HG03354 (cell line): ENCODE data around the gene NCCRP1.

Experiments used
- ATAC-seq: cut with Tn5 transposase; IDR thresholded peaks from one replicate; pipeline ENCODE4 v1.9.1; 2021; ENCODE audit warnings: mild to moderate bottlenecking; ENCODE audit not compliant: unreplicated experiment, poor library complexity, severe bottlenecking

NCCRP1 gene, protein sequence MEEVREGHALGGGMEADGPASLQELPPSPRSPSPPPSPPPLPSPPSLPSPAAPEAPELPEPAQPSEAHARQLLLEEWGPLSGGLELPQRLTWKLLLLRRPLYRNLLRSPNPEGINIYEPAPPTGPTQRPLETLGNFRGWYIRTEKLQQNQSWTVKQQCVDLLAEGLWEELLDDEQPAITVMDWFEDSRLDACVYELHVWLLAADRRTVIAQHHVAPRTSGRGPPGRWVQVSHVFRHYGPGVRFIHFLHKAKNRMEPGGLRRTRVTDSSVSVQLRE

DNA sequence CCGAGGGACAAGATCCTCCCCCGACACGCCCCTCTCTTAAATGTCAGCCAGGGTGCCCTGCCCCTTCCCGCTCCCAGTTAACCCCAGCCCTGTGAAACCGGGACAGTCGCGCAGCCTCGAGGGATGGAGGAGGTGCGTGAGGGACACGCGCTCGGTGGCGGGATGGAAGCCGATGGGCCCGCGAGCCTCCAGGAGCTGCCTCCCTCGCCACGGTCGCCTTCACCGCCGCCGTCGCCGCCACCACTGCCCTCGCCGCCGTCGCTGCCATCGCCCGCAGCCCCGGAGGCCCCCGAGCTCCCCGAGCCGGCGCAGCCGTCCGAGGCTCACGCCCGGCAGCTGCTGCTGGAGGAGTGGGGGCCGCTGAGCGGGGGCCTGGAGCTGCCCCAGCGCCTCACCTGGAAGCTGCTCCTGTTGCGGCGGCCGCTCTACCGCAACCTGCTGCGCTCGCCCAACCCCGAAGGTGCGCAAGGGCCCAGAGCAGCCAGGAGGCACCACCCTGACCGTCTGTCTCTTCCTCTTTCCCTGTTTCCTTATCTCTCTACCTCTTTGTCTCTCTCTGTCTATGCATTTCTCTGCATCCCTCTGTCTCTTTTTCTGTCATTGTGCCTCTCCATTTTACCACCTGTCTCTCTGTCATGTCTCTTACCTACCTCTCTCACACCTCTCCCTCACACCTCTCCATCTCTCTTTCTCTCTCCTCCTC is at the start of gene NCCRP1:
NCCRP1 (plus strand) TSS at position 105 of the 703 bp plus-strand sequence; CDS start at position 124, 19 bp downstream.
- ATAC-seq = no peak

GRCh38 chr19:39147480-39147879 is 49.3 kb upstream of the NCCRP1 start:
- ATAC-seq = no peak

DNA sequence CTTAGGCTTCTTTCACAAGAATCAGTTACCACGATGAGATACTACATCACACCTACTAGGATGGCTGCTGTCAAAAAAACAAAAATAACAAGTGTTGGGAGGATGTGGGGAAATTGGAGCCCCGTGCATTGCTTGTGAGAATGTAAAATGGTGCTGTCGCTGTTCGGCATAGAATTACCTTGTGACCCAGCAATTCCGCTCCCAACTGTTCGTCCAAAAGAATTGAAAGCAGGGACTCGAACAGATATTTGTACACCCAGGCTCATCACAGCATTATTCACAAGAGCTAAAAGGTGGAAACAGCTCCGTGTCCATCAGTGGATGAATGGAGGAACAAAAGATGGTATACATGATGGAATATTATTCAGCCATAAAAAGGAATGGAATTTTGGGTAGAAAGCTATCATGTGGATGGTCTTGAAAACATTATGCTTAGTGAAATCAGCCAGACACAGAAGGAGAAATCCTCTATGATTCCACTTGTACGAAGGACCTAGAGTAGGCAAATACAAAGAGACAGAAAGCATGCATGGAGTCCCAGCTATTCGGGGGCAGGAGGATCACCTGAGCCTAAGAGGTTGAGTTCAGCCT is 47.7 kb upstream of the NCCRP1 start:
- ATAC-seq = no peak

GRCh38 chr19:39150235-39150634 is 46.5 kb upstream of the NCCRP1 start:
- no peak for ATAC-seq

GRCh38 chr19:39150807-39151600 is 45.8 kb upstream of the NCCRP1 start:
- ATAC-seq = no peak

DNA sequence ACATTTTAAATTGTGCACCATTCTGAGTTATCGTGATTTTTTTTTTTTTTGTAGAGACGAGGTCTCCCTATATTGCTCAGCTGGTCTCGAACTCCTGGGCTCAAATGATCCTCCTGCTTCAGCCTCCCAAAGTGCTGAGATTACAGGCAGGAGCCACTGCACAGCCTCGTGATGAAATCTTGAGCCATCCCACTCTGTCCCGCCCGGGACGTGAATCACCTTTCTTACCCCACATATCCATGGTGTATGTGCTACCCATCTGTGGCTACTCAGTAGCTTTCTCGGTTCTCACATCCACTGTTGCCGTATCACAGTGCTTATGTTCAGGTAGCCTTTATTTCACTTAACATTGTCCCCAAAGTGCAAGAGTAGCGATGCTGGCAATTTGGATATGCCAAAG is 44.7 kb upstream of the NCCRP1 start:
- ATAC-seq = no peak

GRCh38 chr19:39154100-39154628 is 42.6 kb upstream of the NCCRP1 start:
- no peak for ATAC-seq

DNA sequence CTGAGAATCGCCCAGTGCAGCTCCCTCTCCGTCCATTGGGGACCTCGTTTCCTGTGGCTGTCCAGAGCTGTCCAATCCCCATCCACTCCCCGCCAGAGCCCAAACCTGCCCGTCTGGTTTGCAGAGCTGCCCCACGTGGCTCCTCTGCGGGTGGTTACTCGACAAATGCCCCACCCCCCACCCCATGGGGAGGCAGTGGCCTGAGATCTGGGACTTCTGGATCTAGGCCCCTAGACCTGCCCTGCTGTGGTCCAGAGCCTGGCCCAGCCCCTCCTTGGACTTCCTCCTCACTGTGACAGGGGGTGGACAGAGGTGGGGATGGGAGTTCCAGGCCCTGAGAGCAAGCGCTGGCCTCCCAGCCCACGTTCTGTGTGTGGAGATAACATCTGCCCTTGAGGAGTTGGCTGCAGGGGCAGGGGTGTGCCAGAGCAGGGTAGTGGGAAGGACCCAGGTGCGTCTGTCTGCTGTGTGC is 42.1 kb upstream of the NCCRP1 start:
- no peak for ATAC-seq

DNA sequence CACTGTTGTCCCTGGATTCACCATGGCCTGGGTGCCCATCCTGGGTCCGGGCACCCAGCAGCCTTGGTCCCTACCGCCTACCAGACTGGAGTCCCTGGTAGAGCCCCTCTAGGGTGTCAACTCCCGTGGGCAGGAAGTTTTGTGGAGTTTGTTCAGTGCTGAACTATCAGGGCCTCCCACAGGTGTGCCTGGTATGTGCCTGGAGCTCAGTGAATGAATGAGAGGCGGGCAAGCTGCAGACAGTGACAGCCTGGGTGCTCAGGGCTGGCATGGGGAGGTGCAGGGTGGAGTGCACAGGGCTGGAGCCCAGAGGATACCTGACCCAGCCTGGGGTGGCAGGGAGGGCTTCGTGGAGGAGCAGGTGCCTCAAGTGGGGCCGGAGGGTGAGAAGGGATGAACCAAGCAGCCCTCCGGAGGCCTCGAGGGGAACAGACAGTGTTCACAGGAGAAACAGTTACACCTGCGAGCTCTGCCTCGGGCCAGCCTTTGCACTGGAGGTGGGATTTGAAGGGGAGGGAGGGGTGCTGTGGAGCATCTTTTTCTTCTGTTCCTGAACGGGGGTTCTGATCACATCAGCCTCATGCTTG is 41.6 kb upstream of the NCCRP1 start:
- ATAC-seq = no peak

GRCh38 chr19:39155741-39156140 is 41.0 kb upstream of the NCCRP1 start:
- no peak for ATAC-seq

GRCh38 chr19:39156326-39157230 is 40.2 kb upstream of the NCCRP1 start:
- ATAC-seq = no peak

DNA sequence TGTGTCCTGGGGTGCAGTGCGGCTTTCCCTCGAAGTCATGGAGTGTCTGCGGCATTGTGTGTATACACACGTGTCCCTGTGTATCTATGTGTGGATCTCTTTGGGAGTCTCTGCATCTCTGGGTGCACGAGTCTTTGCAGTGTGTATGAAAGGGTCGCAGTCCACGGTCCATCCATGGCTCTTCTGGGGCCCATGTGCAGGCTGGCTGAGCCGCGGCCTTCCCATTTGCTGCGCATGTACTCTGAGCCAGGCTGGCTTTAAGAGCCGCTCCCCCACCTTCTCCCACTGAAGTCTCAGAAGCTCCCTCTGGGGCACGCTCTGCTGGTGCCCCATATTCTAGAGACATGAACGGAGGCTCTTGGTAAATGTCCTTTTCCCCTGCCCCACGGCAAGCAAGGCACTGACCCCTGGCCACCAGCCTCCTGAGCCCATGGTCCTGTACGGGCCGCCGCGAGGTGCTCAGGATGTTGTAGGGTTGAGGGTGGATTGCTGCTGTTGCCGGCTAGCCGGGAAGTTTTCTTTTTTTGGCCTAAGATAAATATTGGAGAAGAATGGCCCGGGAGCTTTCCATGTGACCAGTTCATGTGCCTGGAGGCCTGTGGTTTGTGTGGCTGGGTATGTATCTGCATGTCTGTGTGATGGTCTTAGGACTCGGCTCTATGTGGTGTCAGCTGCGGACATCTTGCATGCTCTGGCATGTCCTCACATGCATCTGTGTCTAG is 39.3 kb upstream of the NCCRP1 start:
- no peak for ATAC-seq

- no peak for ATAC-seq
These were observed 38.8 kb upstream of the NCCRP1 start for GRCh38 chr19:39157997-39158389.

DNA sequence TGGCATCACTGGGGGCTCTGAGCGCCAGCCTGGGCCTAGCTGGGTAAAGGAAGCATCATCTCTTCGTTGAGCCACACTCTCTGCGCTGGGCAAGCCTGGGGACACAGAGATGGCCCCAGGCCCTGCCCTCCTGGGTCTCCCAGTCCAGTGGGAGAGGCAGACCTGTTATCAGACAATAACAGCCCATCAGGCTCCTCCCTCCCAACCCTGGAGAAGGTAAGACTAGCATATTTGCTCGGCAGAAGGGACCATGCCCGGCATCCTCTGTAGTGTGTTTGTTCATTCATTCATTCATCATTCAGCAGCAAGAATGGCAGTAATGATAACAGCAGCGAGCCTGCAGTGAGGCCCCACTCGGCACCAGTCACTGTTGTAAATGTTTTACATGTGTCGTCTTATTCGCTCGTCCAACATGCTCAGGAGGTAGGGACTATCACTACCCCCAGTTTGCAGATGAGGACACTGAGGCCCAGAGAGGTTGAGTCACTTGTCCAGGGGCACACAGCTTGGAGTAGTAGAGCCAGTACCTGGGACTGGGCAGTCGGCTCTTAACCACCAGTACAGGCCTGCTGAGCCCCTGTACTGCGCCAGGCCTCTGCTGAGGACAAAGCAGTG is 38.0 kb upstream of the NCCRP1 start:
- ATAC-seq = no peak

- no peak for ATAC-seq
These were observed 36.3 kb upstream of the NCCRP1 start for GRCh38 chr19:39160523-39160861.

DNA sequence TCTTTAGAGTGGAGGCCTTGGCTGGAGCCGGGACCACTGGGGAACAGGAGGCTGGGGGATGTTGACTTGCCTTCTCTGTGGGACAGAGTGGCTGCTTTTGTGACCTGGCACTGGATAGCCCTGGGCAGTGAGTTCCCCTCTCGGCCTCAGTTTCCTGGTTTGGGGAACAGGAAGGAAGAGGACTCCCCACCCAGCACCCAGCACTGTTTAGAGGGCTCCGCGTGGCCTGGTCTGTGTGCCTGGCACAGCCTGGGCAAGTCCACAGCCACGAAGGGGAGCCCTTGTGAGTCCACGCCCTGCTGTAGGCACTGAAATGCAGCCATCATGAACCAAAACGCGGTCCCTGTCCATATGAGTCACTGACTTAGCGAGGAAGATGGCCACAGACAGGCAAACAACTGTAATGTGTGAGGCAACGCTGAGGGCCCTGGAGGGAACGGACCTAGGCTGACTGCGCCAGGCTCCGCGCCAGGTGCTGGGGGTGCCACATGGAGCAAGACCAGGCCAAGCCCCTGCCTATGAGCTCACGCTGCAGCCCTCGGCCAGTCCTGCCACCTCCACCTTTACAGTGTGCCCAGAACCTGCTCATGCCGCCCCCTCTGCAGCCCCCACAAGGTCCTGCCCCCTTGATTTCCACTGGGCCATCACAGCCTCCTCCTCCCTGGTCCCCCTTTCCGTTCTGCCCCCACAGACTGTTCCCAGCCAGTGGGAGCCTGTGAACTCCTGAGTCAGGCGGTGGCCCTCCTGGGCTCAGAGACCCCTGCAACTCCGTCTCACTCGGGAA is 35.7 kb upstream of the NCCRP1 start:
- no peak for ATAC-seq

GRCh38 chr19:39162441-39163043 is 34.2 kb upstream of the NCCRP1 start:
- ATAC-seq = no peak
